C4-2B (cell line): ENCODE measurements around the gene HERC4.

Experiments used
- ZFX ChIP-seq: fragments of 450-650 bp; IDR thresholded peaks from 2 replicates; pipeline ENCODE4 v1.6.1; 2017
- TF ChIP-seq, protein P1 (sequence below): fragments of 450-650 bp; conservative IDR thresholded peaks from 2 replicates; pipeline ENCODE4 v1.5.1; 2017; ENCODE audit warnings: mild to moderate bottlenecking

DNA sequence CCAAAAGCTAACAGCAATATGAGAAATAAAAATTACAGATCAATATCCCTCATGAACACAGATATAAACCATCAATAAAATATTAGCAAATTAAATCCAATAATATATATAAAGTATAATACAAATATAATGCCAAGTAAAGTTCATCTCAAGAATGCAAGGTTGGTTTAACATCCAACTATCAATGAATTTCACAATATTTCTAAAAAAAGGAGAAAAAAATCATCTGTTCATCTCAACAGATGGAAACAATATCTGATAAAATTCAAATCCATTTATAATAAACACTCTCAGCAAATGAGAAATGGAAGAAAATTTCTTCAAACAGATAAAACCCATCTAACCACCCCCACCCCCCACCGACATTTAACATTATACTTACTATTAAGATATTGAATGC is 103.8 kb downstream of the HERC4 start:
- TF ChIP-seq, protein P1, sequence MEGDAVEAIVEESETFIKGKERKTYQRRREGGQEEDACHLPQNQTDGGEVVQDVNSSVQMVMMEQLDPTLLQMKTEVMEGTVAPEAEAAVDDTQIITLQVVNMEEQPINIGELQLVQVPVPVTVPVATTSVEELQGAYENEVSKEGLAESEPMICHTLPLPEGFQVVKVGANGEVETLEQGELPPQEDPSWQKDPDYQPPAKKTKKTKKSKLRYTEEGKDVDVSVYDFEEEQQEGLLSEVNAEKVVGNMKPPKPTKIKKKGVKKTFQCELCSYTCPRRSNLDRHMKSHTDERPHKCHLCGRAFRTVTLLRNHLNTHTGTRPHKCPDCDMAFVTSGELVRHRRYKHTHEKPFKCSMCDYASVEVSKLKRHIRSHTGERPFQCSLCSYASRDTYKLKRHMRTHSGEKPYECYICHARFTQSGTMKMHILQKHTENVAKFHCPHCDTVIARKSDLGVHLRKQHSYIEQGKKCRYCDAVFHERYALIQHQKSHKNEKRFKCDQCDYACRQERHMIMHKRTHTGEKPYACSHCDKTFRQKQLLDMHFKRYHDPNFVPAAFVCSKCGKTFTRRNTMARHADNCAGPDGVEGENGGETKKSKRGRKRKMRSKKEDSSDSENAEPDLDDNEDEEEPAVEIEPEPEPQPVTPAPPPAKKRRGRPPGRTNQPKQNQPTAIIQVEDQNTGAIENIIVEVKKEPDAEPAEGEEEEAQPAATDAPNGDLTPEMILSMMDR = no peak
- TF ChIP-seq ZFX = no peak
